Neural cell (in vitro differentiated cells): ENCODE measurements around the gene TMEM52B.

Source experiments
- EZH2 ChIP-seq: fragments of 200-600, 300-800 bp; shearing (Covaris generic), sonication (generic); IDR thresholded peaks from 2 replicates; pipeline ENCODE4 v1.6.1; 2014; ENCODE audit warnings: antibody characterized with exemption, low read length, borderline replicate concordance, mild to moderate bottlenecking; ENCODE audit not compliant: insufficient read depth, poor library complexity, severe bottlenecking
- TF ChIP-seq, protein P1 (sequence below): fragments of 450-650 bp; IDR thresholded peaks from 2 replicates; pipeline ENCODE4 v1.5.1; 2014; ENCODE audit warnings: antibody characterized with exemption, mild to moderate bottlenecking, moderate library complexity; ENCODE audit not compliant: poor library complexity, severe bottlenecking

DNA sequence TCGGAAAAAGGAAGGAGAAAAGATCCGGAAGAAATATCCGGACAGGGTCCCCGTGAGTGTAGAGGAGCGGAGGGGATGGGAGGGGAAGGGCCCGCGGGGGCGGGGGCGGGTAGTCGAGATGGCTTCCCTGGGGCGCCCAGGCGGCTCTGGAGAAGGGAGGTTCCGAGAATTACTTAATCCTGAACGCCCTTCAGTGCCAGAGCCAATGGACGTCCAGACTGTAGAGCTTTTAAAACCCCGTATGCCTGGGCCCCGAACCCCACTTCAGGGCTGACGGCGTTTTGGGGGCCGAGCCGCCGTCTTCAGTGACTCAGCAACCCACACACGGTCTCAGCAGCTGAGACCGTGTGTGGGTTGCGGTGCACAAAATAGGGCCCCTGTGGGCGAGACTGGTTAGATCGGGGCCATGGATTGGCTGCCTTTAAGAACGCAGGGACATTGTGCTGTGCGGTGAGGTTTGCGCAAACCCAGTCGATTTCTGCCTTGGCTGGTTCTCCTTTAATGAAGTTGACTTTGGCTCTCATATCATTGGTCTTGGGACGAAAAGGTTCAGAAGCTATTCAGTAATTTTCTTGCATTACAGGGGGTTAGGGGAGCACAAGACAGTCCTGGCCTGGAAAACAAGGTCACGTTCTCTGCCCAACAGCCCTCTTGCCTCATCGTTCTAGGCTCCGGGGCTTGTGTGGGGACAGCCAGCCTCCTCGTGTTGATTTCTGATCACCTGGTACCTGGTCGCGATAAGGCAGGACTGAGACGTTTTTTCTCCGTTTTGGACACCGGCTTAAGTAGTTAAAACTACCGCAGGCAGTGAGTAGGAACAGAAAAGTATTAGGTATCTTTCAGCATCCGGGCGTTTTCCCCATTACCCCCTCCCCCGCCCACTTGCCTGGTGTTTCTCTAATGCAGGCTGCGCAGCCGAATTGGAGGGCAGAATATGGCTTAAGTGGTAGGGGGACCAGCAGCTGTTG is 34.6 kb downstream of the TMEM52B start:
- TF ChIP-seq, protein P1, sequence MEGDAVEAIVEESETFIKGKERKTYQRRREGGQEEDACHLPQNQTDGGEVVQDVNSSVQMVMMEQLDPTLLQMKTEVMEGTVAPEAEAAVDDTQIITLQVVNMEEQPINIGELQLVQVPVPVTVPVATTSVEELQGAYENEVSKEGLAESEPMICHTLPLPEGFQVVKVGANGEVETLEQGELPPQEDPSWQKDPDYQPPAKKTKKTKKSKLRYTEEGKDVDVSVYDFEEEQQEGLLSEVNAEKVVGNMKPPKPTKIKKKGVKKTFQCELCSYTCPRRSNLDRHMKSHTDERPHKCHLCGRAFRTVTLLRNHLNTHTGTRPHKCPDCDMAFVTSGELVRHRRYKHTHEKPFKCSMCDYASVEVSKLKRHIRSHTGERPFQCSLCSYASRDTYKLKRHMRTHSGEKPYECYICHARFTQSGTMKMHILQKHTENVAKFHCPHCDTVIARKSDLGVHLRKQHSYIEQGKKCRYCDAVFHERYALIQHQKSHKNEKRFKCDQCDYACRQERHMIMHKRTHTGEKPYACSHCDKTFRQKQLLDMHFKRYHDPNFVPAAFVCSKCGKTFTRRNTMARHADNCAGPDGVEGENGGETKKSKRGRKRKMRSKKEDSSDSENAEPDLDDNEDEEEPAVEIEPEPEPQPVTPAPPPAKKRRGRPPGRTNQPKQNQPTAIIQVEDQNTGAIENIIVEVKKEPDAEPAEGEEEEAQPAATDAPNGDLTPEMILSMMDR, result no peak
- TF ChIP-seq EZH2, result no peak
